NOMO-1 (cell line): ENCODE results near the gene CHRNA1.
"Not testable (repeated sequence)": the region's sequence is repeated elsewhere in the genome, so short reads cannot be mapped to it uniquely, and the experiment has no call there.

Source experiments
- DNase-seq, 2 experiments: peaks; one replicate each; lab custom pipeline; 2025; ENCODE audit not compliant: unreplicated experiment in 2 of 2; lab: John Stamatoyannopoulos, UW

CHRNA1 gene

DNA sequence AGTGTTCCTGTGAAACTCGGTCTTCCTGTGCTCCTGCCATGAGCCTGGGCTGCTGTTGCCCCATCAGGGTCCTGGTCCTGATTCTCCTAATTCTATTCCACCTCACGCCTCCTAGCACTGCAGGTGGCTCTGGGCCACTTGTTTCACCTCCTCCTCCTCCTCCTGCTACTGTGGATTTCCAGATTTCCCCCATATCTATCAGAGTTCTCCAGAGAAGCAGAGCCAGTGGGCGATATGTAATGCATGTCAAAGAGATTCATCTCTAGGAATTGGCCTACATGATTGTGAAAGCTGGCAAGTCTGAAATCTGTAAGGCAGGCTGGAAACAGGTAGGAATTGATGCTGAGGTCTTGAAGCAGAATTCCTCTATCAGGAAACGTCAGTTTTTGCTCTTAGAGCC lies 45.3 kb downstream of the CHRNA1 start:
- DNase-seq: no peak

DNA sequence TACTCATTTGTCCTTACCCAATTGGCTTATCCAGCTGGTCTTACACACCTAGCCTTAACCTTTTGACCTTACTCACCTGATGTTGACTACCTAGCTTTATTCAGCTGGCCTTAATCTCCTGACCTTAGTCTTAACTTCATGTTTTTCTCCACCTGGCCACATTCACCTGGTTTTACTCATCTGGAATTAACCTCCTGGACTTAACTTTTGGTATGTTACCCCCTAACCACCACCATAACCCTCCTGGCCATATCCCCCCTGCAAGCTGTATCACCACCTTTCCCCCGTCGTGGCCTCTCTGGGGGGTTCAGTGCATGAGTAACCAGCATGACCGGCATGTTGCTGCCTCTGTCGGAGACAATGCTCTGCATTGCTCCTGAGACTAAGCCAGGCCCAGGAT lies 45.7 kb downstream of the CHRNA1 start:
- no peak for DNase-seq

DNA sequence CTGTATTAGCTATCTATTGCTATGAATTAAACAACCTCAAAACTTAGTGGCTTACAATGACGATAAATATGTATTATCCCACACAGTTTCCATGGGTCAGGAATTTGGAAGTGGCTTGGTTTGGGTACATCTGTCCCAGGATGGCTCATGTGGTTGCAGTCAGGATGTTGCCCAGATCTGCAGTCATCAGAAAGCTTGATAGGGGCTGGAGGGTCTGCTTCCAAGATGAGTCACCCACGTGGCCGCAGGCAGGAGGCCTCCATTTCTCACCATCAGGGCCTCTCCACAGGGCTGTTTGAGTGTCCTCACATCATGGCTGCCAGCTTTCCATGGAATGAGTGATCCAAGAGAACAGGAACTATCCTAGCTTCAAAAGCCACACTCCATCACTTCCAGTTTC lies 46.4 kb downstream of the CHRNA1 start:
- no peak for DNase-seq

DNA sequence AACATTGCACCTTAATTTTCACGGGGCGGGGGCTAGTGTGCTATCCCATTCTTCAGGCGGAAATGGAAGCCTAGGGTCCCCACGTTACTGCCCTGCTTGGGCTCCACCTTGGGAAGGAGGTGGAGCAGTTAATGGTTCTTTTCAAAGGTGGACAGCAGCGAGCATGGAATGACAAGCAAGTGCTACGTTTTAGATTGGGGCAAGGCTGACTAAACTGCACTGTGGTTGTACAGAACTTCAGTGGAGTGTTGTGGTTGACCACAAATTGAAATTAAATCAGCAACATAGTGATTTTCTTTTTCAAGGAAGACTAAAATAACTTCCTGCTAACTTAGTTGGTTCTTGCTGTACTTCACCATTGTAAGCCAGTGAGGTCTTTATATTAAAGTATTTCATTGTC lies 47.0 kb downstream of the CHRNA1 start:
- peak; percentile 26 to 84 for DNase-seq

DNA sequence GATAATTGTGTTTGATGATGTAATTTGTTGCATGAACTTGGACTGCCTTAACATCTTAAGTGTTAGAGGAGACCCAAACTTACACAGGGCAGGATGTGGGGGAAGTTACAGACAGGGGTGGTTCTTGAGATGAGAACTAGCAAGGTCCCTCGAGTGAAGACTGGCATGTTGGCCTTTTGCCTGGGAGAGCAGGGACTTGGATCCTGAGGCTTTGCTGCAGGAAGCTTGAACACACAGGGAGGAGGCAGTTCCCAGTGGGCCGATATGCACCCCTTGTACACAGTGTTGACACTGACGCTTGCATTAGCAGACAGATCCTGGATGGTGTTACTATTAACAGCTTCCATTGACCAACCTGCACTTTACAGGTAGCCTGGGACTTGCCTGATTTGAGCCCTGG lies 47.5 kb downstream of the CHRNA1 start:
- DNase-seq: no peak

DNA sequence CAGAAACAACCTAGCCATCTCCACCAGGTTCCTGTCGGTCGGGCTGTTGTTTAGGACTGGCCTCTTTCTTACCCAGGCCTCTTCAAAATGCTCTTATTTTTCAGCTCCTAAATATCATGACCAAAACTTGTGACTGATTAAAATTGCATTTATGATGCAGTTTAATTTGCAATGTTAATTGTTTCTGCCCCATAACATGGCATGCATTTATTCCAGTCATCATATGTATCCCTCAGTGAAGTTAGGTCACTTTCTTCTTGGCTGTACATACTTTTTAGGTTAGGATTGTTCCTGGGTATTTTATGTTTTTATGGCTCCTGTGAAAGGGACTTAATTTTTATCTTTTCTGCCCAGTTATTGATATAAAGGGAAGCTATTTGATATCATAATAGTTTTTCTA lies 50.6 kb downstream of the CHRNA1 start:
- no peak for DNase-seq

DNA sequence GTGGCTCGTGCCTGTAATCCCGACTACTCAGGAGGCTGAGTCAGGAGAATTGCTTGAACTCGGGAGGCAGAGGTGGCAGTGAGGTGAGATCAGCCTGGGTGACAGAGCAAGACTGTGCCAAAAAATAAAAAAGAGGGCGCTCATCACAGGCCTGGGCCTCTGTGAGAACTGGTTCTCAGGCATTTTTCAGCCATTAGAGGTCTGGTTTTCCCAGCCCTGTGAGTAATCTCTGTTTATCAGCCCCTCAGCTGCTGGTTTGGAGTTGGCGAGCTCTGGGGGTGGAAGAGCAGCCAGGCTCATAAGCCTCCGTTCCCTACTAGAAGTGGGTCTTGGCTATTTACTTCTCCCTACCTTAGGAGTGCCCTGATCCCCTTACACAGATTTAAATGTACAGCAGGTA lies 53.1 kb downstream of the CHRNA1 start:
- DNase-seq: no peak

DNA sequence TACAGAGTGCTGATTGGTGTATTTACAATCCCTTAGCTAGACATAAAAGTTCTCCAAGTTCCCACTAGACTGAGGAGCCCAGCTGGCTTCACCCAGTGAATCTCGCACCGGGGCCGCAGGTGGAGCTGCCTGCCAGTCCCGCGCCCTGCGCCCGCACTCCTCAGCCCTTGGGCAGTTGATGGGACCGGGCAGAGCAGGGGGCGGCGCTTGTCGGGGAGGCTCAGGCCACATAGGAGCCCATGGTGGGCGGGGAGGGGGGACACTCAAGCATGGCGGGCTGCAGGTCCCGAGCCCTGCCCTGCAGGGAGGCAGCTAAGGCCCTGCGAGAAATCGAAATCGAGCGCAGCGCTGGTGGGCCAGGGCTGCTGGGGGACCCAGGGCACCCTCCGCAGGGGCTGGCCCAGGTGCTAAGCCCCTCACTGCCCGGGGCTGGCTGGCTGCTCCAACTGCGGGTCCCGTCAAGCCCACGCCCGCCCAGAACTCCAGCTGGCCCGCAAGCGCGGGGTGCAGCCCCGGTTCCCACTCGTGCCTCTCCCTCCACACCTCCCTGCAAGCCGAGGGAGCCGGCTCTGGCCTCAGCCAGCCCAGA lies 54.8 kb downstream of the CHRNA1 start:
- not testable (repeated sequence) for DNase-seq

DNA sequence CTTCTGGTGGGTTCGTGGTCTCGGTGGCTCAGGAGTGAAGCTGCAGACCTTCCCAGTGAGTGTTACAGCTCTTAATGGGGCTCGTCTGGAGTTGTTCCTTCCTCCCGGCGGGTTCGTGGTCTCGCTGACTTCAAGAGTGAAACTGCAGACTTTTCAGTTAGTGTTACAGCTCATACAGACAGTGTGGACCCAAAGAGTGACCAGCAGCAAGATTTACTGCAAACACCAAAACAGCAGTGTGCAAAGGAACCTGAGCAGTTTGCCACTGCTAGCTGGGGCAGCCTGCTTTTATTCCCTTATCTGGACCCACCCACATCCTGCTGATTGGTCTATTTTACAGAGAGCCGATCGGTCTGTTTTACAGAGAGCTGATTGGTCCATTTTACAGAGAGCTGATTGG lies 55.6 kb downstream of the CHRNA1 start:
- no peak for DNase-seq

DNA sequence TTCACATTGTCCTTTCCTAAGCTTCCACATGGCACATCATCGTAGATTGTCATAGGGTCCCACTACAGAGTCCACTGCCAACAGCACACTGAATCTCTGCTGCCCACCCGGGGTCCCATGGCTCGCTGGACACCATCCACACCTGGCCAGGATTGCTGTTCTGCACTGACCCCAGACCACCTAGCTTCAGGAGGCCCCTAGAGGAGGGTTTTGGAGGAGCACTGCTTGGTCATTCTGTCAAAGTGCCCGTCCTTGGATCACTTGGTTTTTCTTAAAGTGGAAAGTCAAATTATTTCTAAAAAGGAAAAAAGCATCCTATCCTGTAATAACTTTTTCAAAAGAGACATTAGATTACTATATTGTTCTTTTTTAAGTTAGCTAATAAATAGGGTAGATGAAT lies 59.0 kb downstream of the CHRNA1 start:
- DNase-seq: no peak

DNA sequence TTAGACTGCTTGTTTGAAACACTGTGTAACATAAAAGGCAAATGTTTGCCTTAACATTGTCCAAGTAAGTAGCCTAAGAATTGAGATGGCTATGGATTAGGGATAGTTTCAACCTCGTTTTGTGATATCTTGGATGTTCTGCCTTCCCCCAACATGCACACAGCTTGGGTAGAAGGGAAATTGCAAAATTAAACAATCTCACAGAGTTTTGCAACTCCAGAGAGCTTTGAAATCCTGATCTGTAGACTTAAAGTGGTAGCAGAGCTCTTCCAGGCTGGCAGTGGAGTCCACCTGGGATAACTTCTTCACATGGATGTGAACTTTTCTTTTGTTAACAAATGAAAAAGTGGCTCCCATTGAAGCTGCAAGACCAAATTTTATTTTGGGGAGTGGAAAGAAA lies 59.6 kb downstream of the CHRNA1 start:
- peak; percentile 58 to 59 for DNase-seq

DNA sequence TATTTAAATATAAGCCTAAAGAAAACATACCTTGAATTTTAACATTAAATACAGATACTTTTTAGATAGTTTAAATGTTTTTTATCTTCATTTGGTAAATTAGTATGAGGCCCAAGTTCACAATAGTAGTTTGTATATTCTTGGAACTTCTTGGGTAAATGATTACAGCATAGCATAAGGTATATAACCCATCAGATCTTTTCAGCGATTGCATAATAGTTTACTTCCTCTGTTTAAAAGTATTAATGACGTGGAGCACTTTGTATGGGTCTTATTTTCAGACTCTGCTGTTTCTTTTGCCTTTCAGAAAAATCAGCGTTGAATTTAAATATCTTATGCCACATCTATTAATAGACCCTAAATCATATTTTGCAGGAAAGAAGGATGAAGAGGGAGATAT lies 60.2 kb downstream of the CHRNA1 start:
- DNase-seq: peak; percentile 23 to 73

DNA sequence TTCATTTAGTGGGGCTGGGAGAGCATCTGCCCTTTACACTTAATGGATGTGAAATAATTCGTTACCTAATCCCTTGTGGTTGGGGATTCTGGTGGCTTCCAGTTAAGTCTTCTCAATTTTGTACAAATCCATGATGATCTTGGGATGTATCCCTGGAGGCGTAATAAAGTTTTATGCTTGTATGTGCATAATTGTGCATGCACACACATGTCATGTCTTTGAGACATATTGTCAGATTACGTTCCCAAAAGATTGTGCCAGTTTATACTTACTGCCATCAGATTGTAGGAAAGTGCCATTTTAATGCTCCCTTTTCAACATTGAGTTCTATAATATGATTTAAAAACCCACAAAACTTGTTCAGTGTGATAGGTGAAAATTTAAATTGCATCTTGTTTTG lies 60.8 kb downstream of the CHRNA1 start:
- DNase-seq: no peak

DNA sequence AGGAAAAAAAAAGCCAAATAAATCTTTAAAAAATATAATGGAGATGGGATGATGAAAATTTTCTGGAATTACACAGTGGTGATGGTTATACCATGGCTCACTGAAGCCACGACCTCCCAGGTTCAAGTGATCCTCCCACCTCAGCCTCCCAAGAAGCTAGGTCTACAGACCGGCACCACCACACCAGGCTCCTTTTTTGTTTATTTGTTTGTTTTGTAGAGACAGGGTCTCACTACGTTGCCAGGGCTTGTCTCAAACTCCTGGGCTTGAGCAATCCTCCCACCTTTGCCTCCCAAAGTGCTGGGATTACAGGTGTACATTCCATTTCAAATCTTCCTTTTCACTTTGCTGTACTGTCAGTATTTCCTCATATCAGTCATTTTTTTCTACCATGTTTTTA lies 61.7 kb downstream of the CHRNA1 start:
- DNase-seq: no peak

DNA sequence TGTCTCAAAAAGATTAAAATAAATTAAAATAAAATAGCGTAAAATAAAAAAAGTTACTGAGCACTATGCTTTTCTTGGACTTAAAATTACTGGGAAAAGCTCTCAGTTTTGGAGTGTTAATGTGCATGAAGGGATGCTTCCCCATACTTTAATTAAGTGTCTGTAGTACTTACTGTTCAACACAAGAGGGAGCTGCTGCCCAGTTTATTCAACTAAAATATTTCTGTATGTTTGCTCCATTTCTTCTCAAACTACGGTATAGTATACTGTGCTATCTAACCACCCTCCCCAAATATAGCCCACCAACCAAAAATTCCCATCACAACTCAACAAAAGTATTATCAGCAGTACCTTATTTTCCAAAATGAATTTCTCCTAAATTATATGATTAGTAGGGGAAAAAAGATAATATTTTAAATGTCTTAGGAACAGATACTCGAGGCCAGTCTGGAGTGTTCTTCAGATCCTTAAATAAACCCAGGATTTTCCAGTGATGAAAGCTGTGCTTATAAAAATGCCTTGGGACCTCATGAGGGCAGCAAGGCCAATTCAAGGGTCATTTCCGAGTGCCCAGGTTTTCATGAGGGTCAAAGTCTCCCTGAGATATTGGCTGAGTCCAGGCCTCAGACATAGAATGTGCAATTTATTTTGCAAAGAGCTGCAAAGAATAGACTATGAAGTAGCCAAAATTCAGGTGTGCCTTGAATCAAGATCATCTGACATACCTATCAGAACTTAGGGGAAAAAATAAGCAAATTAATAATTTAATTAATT lies 64.1 kb downstream of the CHRNA1 start:
- DNase-seq: peak; percentile 7 to 57
